Hematopoietic multipotent progenitor cell treated with erythropoietin and hydrocortisone succinate and interleukin-3 and kit ligand, for 15 days (in vitro differentiated cells): ENCODE results near the gene KRT15.

Experiments used
- DNase-seq: peaks from one replicate; pipeline ENCODE4 v3.0.0-alpha.2; 2015; ENCODE audit warnings: low spot score

The KRT15 gene

DNA sequence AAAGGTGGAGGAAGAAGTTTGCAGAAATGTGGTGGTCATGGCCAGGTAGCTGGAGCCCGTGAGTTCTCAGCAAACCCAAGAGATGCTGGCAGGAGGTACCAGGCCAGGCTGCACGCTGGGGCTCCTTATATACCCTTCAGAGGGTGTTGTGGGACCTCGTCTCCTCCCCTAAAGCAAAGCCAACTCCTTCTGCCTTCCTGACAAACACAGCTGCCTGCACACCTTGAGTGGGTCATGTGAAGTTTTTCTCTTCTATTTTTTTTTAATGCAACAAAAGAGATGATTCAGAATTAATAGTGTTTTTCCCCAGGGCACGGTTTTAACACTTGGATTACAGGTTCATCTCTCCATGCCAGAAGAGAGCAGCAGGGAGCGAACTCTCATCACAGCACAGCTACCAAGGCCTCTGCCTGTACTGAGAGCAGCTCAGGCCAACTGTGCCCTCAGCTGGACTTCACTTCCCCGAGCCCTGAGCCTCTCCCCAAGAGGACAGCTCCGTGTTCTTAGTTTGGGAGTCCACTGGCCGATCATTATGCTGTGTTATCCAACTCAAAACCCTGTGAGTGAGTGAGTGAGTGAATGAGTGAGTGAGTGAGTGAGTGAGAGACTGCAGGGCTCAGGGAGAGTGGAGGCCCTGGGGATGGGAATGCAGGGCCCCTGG is at the start of gene KRT15:
KRT15 (minus strand) TSS at position 102 of the 661 bp plus-strand sequence; CDS start at position 39, 63 bp downstream.
- no peak for DNase-seq

DNA sequence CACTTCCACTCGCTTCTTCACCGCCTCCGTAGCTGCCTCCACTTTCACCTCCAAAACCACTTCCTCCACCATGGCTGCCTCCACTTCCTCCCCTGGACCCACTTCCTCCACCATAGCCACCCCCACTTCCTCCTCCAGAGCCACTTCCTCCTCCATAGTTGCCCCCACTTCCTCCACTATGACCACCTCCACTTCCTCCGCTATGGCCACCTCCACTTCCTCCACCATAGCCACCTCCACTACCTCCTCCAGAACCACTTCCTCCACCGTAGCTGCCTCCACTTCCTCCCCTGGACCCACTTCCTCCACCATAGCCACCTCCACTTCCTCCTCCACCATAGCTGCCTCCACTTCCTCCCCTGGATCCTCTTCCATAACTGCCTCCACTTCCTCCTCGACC is 48.6 kb upstream of the KRT15 start:
- no peak for DNase-seq

DNA sequence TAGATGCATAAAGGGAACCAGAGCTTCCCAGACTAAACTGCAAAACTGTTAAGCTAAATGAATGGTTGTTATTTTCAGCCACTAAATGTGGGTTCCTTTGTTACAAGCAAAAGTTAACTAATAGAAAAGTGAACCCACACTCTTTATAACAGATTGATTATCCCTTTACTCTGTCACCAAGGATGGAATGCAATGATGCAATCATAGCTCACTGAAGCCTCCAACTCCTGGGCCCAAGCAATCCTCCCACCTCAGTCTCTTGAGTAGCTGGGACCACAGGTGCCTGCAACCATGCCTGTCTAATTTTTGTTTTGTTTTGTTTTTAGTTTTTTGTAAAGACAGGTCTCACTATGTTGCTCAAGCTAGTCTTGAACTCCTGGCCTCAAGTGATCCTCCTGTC is 46.6 kb upstream of the KRT15 start:
- DNase-seq = no peak

DNA sequence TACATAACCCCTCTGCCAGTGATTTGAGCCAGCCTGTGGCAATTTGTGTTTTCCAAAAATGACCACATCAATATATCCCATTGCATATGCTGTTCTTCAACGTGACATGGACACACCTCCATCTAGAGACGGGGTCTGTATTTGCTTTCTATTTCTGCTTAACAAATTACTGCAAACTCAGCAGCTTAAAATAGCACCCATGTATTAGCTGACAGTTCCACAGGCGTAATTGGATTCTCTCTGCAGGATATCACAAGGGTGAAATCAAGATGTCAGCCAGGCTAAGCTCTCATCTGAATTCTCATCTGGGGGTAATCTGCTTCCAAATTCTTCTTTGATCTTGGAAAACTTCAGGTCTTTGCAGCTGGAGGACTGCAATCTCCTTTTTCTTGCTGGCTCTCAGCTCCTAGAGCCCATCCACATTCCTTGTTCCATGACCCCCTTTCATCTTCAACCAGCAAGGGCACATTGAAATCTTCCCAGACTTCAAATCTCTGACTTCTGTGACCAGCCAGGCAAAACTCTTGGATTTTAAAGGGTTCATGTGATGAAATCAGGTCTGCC is 45.0 kb upstream of the KRT15 start:
- no peak for DNase-seq

DNA sequence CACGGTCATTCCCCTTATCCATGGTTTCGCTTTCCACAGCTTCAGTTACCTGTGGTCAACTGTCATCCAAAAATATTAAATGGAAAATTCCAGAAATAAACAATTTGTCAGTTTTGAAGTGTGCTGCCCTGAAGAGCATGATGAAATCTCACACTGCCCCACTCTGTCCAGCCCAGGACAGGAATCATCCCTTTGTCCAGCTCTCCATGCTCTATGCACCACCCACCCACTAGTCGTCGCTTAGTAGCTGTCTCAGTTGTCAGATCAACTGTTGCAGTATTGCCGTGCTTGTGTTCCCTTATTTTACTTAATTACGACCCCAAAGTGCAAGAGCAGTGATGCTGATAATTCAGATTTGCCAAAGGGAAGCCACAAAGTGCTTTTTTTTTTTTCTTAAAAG is 42.9 kb upstream of the KRT15 start:
- DNase-seq = no peak

DNA sequence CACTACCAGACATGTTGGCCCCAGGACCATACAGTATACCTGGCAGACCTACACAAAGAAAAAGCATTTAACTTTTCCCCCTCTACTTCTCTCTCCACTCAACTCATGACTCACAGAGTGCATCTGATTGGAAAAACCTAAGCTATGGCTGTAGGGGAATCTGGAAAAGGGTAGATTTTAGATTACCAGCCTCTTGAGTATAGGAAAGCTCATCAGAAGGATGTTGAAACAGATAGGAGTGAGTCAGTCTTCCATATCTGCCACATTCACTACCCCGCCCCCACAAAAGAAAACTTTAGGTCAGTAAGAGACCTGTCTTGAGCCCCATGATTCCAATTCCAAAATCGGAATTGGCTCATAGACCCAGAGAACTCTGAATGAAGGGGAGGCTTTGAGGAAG is 40.9 kb upstream of the KRT15 start:
- DNase-seq = no peak

DNA sequence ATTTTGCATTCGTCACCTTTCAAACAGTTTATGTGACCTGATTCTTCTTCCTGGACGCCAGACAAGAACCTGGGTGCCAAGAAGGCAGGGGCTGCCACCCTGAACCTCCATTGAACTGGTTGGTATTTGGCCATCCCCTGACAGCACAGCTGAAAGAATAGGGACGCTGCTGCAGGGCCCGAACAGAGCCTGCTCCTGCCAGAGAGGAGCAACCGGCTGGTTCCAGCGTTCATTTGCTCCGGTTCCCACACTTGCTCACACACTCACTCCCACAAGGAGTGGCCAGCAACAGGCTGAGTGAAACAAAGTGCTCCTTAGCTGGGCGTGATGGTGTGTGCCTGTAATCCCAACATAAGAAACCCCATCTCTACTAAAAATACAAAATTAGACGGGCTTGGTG is 38.2 kb upstream of the KRT15 start:
- DNase-seq = no peak

DNA sequence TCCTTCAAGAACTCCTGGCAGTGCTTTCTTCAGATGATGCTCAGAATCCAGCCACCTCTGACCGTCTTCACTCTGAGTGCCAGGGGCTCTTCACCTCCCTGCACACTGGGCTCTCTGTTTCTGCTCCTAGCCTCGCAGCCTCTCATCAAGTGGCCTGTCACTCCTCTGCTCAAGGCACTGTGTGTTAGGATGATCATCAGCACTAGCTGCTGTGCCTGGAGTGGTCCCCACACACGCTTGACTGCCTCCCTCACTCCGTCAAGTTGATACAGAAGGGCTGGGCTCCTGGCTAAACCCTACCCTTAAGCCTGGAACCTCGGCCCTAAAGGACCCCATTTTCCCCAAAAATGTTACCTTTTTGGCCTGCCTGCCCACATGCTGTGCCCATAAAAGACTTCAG is 37.6 kb upstream of the KRT15 start:
- no peak for DNase-seq

DNA sequence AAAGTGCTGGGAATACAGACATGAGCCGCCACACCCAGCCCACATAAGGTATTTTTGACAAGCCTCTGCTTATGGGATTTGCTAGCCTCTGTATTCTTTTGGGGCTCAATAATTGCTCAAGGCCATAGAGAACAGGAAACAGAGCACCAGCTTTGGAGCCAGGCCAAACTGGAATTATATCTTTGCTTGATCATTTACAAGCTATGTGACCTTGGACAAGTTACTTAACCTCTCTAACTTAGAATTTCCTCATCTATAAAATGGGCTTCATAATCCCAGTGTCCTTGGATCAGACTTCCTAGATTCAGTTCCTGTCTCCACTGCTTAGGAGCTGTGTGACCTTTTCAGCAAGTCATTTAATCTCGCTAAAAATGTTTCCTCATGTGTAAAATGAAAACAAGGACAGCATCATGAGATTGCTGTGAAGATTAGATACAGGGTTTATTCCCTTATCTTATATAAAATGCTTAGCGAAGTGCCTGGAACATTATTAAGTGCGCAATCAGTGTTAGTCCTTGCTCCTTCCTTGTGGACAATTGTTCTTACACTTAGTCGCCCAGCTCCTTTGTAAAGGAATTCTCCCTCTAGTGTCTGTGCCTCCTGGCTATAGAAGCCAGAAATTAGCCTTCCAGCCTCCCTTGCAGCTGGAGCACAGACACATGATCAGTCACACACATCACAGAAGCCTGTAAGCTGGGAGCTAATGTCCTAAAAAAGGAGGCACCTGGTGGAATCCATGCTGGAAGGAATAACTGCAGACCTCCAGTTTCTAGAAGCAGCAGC is 36.6 kb upstream of the KRT15 start:
- no peak for DNase-seq

DNA sequence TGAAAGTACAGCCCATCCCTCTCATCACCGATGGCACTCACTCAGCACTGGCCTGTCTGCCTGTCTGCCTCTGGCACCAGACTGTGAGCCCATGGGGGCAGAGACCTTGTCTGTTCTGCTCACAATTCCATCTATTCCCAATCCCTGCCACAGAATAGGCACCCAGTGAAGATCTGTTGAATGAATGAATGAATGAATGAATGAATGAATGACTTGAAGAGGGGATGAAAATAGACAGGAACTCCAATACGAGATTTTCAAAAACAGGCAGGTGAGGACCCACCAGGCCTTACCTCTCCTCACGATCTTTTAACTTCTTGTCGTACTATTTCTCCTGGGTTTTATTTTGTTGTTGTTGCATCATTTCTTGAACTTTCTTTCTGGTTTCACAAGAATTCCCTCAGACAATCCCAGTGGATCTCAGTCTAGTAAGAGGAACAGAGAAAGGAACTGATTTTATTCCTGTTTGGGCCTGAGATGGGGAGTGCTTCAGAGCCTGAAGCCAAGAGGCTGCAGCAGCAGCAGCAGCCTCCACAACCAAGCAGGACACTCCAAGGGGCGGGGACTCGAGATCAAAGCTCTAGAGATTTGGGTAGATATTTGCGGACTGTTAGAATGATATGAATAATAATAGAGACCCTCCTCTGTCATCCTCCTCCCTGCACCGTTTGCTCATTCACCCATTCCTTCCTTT is 35.4 kb upstream of the KRT15 start:
- no peak for DNase-seq

DNA sequence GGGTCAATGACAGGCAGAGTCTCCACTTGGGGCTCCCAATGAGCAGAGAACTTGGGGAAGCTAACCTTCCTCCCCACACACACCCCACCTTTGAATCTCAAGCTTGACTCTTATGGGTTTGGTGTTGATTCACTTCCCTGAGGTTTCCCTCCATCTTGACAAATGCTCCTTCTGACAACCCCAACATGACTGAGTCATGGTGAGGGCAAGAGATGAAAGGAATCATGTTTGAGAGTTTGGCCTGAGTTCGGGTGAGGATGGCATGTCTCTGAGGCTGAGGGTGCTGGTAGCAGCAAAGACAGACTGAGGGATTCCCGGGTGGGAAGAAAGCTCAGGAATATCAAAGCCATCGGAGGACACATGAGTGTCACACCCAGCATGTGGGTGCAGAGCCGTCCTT is 34.5 kb upstream of the KRT15 start:
- no peak for DNase-seq

DNA sequence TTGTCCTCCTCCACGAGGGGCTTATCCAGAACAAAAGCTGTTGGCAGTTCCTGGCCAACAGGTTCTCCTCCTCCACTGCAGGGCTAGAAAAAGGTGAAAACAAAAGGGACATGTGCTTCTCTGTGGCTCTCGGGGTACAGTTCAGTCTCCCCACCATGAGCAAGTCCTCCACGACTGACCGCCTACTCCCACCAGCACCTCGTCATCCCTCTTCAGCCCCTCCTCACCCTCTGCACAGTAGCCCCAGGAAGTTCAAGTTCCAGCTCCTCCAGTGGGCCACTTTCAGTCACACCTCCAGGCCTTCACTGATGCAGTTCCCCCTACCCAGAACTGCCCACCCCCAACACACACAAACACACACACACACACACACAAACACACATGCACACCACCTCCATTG is 33.8 kb upstream of the KRT15 start:
- DNase-seq = no peak

DNA sequence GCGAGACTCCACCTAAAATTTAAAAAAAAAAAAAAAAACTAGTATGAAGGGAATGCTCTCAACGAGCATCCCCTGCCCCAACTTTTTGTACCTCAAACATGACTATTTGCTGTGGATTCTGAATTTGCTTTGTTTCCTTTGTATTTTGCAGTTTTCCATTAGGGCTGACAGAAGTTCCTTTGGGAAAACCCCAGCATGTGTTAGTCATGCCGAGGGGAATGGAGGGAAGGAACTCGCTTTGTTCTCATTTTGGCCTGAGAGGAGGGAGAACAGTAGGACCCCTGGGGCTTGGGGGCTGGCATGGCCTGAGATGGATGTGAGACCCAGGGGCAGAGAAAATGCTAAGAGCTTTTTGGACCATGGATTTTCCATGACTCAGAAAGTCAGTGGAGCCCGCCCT is 32.7 kb upstream of the KRT15 start:
- no peak for DNase-seq

DNA sequence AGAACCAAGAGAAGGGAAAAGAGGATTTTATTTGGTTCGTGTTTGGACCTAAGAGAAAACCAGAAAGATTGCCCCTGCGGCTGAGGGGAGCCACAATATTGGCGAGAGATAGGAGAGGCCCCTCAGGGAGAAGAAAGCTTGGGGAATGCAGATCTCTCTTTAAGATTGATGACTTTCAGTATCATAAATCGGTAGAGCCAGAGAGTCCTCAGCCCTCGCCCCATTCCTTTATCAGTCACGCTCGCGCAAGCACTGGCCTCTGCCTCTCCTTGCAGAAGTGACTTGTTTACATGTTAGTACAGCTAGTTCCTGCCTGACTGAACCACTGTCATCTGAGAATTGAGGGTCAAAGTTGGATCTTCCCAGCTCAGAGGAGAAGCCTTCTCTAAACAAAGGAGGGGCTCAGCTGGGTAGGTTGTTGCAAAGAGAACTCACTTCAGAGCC is 30.9 kb upstream of the KRT15 start:
- DNase-seq = peak; percentile 34

DNA sequence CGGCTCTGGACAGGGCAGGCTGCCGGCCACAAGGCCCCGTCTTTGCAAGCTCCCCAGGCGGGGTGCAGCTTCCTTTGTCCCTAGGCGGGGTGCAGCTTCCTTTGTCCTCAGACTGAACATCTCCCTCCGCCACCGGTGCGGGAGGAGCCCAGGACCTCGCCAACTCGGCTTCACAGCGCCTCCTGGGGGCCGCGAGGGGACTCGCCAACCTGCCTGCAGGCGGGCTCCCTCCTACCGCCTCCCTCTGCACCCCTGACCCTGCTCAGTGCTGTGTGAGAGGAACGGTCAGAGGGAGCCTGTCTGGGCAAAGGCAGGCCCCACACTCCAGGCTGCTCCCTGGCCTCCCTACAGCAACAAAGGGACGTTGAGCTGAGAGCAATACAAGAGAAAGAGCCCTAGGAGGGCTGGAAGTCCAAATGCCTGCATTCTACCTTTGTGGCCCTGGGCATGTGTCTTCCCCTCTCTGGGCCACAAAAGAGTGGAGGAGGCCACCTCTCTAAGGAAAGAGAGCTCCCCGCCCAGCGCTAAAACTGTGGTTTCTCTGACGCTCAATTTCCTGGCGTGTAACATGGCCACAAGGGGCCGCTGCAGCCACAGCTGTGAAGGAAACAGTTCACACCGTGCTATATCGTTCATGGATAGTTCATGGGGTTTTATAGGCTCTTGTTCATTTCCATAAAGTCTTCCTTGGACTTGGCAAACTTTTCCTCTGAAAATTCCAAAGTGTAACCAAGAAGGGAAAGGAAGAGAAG is 30.3 kb upstream of the KRT15 start:
- peak; percentile 77 for DNase-seq

DNA sequence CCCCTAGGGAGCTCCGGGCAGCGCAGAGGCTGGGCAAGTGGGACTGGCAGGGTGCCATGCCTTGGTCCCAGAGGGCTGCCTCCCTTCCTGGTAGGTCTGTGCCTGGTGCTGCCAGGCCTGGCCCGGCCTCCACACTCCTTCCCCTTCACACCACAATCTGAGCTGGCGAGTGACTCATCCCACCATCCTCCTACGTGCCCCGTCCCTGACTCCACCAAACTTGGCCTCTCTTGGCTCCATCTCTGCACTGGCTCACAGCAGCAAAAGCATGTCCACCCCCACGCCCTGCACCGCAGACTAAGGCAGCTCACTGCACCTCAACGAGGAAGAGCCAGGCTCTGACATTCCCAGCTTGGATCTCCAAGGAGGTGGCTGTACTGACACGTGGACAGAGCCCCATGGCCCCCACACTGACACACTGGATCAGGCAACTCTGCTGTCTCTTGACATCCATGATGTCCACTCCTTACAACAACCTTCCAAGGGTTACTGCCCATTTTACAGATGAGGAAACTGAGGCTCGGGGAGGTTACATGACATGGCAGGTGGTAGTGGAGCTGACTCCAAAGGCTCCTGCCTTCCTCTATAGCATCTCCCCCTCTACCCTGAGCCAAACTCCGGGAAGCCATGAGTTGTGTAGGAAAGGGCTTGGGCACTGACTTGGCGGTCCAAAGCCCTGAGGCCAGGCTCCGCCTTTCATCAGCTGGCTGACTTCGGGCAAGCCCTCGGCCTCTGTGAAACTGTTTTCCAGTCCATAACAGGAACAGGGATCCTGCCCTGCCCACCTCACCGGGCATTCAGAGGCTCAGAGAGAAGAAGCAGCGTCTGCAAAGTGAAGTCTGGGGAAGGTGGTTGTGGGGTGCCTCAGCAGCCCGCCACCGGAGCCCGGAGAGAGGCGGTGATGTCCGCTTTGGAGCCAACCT is 29.5 kb upstream of the KRT15 start:
- DNase-seq = no peak

DNA sequence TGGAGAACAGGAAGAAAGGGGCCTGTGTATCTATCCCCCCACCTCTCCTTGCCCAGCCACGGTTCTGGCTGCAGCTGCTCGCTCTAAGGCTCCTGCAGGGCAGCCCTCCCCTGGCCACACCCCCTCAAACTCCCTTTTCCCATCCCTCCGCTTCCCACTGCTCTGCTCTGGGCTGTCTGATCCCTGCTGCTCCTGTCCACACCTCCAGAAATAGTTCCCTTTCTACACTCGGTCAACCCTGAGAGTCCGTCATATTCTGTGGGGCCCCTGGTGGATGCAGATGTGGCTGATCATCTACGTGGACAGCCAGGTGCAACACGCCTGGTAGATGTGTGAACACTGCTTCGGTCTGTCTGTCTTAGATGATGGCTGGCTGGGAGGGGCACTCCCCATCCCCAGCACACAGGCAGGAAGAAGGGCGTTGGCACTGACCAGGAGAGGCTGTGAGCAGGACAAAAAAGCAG is 28.7 kb upstream of the KRT15 start:
- DNase-seq = no peak

DNA sequence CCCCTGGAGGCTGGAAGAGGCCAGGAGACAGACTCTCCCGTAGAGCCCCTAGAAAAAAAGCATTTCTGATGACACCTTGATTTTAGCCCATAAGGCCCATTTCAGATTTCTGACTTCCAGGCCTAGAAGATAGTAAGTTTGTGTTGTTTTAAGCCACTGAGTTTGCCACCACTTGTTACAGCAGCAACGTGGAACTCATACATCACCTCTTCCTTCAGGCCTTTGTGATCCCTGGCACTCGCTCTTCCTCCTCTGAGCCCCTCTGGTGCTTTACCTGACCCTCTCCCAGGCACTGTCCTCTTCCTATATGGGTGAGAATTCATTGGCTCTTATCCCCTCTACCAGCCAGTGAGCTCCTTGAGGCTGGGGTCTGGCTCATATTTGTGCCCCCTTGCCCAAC is 28.1 kb upstream of the KRT15 start:
- DNase-seq = no peak

DNA sequence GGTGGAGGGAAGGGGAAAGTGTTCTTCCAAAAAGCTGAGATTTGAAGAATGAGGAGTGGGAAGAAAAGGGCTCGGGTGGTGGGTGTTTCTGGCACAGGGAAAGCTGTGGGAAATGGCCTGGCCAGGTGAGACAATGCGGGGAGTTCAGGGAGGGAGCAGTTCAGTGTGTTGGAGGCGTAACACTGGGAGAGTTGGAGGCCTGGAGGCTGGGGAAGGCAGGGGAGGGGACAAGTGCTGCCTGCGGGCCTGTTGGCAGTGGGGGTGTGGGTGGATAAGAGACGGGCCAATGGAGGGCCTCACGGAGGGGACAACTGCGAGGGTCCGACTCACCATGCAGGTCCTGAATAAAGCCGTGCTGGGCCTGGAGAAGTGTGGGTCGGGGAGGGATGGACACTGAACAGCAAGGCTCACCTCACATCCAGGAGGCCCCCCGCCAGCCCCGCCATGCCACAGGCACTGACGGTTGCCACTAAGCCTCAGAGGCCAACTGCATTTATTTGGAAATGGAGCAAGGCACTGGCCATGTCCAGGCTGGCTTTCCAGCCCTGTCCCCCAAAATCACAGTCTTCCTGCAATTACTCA is 27.2 kb upstream of the KRT15 start:
- no peak for DNase-seq

DNA sequence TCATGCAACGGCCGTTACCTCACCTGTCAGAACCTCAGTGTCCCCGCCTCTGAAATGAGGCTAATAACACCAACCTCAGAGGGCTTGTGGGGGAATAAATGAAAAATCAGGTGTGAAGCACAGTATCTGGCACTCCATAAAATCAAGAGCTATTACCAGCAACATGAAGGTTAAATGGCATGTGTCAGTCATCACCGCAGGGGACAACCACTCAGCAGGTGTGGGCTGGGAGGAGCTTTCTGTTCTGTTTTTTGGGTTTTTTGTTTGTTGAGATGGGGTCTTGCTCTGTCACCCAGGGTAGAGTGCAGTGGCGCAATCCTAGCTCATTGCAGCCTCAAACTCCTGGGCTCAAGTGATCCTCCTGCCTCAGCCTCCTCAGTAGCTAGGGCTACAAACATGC is 26.2 kb upstream of the KRT15 start:
- no peak for DNase-seq

DNA sequence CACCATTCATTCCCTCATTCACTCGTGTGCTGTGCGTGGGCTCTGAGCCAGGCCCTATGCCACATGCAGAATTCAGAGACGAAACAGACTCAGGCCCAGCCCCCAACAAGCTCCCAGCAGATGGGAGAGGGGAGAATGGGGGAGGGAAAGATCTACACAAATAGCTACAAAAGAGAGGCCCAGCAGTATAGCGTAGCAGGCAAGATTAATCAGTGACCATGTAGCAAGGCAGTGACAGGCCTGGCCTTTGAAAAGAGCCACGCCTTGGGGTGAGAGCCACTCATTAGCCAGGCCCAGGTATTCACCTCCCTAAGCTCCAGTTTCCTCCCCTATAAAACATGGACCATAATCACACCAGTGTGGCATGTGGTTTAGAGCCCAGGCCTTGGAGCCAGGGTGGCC is 25.8 kb upstream of the KRT15 start:
- no peak for DNase-seq
